Muscle of back (tissue), 10 donors: Measurements from ENCODE around the gene TOR2A. TPM values are rescaled to one million over a fixed set of nuclear protein-coding genes. Genes with fewer than 3 reads are reported as not detected.

ENCODE experiments used
- polyA plus RNA-seq, 10 donors: library from polyadenylated mRNA; unstranded; fragments of 120-200 nt; gene quantifications; one replicate each; pipeline ENCODE4 v1.2.1, GENCODE V29; 2013; ENCODE audit not compliant: insufficient read length in 10 of 10

Gene TOR2A
- polyA plus RNA-seq, 10 donors, result 5.8 to 11.8 (median 7.1) TPM

Other genes with a start within 250 kb of the TOR2A start
- 10 to 100 TPM in 9 of 10 donors, 1 to 10 TPM in 1; 9.9 to 17.4 (median 14.2) TPM for gene STXBP1, start 123.0 kb downstream of the TOR2A start, polyA plus RNA-seq
- 1 to 10 TPM in 6 of 10 donors, under 1 TPM in 4; 0.64 to 1.5 (median 1.1) TPM for gene CFAP157, start 28.3 kb downstream of the TOR2A start, polyA plus RNA-seq
- gene PTRH1, start 19.6 kb downstream of the TOR2A start, polyA plus RNA-seq, result 1 to 10 TPM; 4.4 to 8.2 (median 6.4) TPM
- under 1 TPM in 6 of 10 donors, not detected in 4; 0.03 to 0.16 (median 0.06) TPM for gene TTC16, start 19.2 kb downstream of the TOR2A start, polyA plus RNA-seq
- gene SH2D3C, start 43.4 kb upstream of the TOR2A start, polyA plus RNA-seq, result 10 to 100 TPM; 15.5 to 24.4 (median 18.0) TPM
- 10 to 100 TPM; 36.7 to 46.5 (median 41.3) TPM for gene CDK9, start 50.7 kb upstream of the TOR2A start, polyA plus RNA-seq
- gene FPGS, start 67.6 kb upstream of the TOR2A start, polyA plus RNA-seq, result 10 to 100 TPM; 28.8 to 42.1 (median 37.9) TPM
- 10 to 100 TPM; 40.6 to 74.5 (median 52.4) TPM for gene ENG, start 119.4 kb upstream of the TOR2A start, polyA plus RNA-seq
- gene AK1, start 142.4 kb upstream of the TOR2A start, polyA plus RNA-seq, result 1,000 to 10,000 TPM in 7 of 10 donors, 100 to 1,000 TPM in 3; 607 to 1,079 (median 1,015) TPM
- 10 to 100 TPM; 40.4 to 58.5 (median 46.6) TPM for gene ST6GALNAC6, start 164.3 kb upstream of the TOR2A start, polyA plus RNA-seq
- 10 to 100 TPM; 24.8 to 41.2 (median 29.6) TPM for gene ST6GALNAC4, start 181.7 kb upstream of the TOR2A start, polyA plus RNA-seq
- 1 to 10 TPM; 1.3 to 5.7 (median 2.1) TPM for gene PIP5KL1, start 195.5 kb upstream of the TOR2A start, polyA plus RNA-seq
- 10 to 100 TPM; 15.7 to 25.3 (median 22.5) TPM for gene DPM2, start 202.6 kb upstream of the TOR2A start, polyA plus RNA-seq
- 10 to 100 TPM; 15.4 to 27.3 (median 17.4) TPM for gene EEIG1, start 245.7 kb upstream of the TOR2A start, polyA plus RNA-seq